Cardiac muscle cell (in vitro differentiated cells and primary cell): Measurements from ENCODE around the gene MAP3K4. TPM values are rescaled to one million over a fixed set of nuclear protein-coding genes. Genes with fewer than 3 reads are reported as not detected.
A peak's percentile ranks its signal among the peaks of the same experiment; 100 is the strongest.
"Not testable (repeated sequence)": the region's sequence is repeated elsewhere in the genome, so short reads cannot be mapped to it uniquely, and the experiment has no call there.

Experiments
- DNase-seq, 2 donors: peaks; one replicate each; pipeline versions ENCODE4 v3.0.0 to v3.0.0-alpha.2; 2010 to 2017; ENCODE audit warnings: low read depth in 1 of 2, low spot score in 1 of 2
- H3K27ac ChIP-seq: fragments of 200-600 bp; sonication (generic); 2 replicates; pipeline ENCODE4 v1.5.1; 2016
- H3K27me3 ChIP-seq: fragments of 200-600 bp; sonication (generic); 2 replicates; pipeline ENCODE4 v1.6.0; 2016; ENCODE audit warnings: control low read depth
- H3K36me3 ChIP-seq: fragments of 200-600 bp; sonication (generic); 2 replicates; pipeline ENCODE4 v1.5.1; 2016; ENCODE audit warnings: control low read depth
- H3K4me1 ChIP-seq: fragments of 200-600 bp; sonication (generic); 2 replicates; pipeline ENCODE4 v1.8.1; 2017; ENCODE audit warnings: low read depth, mild to moderate bottlenecking, mixed run types
- H3K4me3 ChIP-seq: fragments of 200-600 bp; sonication (generic); 2 replicates; pipeline ENCODE4 v1.5.1; 2016; ENCODE audit warnings: mild to moderate bottlenecking
- H3K9me3 ChIP-seq: fragments of 200-600 bp; sonication (generic); 2 replicates; pipeline ENCODE4 v1.5.1; 2017; ENCODE audit warnings: low read depth, mild to moderate bottlenecking, control low read depth
- polyA plus RNA-seq: library from polyadenylated mRNA; unstranded; fragments of >200 nt; fragmentation: Nextera tagmentation; extraction: Ambion mirVana; gene quantifications from 2 replicates; pipeline ENCODE4 v1.2.1, GENCODE V29; 2016
- total RNA-seq: library from RNA; depleted of rRNA; stranded (reverse); fragments of >200 nt; gene quantifications from 2 replicates; pipeline ENCODE4 v1.2.3, GENCODE V29; 2016
- TF ChIP-seq, protein P1 (sequence below): IDR thresholded peaks from 2 replicates; pipeline ENCODE4 v1.5.1; 2012; ENCODE audit warnings: low read depth, mild to moderate bottlenecking, low read length

MAP3K4 gene
- total and polyA plus RNA-seq, 2 experiments from 2014 or later: 14.5 to 36.4 TPM

DNA sequence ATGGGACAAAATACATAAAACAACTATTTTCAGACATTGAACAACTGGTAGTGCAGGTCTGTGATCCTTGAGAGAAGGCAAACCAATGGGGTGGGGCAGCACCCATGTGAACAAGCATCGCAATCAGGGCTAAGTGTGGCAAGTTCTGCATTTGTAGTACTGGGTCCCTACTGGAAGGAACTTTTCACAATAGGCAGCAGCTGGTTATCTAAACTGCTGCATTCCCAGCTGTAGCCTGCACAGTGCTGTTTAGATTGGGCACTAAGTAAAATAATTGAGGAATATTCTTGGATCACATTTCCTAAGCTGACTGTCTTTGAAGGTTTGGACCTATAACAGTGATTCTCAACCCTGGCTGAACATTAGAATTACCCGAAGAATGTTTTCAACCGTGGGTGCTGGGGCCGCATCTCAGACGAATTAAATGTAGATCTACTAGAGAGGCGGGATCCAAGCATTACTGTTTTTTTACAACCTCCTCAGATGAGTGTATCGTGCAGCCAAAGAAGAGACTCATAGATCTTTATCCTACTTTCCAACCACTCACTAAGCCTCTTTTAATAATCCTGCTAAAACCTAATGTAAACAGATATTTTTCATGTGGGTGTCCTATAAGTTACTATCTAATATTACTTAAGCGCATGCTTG, 12.4 kb upstream of the MAP3K4 start:
- Histone ChIP-seq H3K4me3 (no peak overlapping the region), H3K4me1 (peaks cover 12% of the 10 kb centered on the region), H3K27ac (no peak overlapping the region), H3K27me3 (no peaks in the 10 kb centered on the region), H3K9me3 (no peaks in the 10 kb centered on the region), H3K36me3 (no peaks in the 10 kb centered on the region)
- TF ChIP-seq, protein P1, sequence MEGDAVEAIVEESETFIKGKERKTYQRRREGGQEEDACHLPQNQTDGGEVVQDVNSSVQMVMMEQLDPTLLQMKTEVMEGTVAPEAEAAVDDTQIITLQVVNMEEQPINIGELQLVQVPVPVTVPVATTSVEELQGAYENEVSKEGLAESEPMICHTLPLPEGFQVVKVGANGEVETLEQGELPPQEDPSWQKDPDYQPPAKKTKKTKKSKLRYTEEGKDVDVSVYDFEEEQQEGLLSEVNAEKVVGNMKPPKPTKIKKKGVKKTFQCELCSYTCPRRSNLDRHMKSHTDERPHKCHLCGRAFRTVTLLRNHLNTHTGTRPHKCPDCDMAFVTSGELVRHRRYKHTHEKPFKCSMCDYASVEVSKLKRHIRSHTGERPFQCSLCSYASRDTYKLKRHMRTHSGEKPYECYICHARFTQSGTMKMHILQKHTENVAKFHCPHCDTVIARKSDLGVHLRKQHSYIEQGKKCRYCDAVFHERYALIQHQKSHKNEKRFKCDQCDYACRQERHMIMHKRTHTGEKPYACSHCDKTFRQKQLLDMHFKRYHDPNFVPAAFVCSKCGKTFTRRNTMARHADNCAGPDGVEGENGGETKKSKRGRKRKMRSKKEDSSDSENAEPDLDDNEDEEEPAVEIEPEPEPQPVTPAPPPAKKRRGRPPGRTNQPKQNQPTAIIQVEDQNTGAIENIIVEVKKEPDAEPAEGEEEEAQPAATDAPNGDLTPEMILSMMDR: no peak
- peak in 1 of 2 donors; percentile 61 for DNase-seq

DNA sequence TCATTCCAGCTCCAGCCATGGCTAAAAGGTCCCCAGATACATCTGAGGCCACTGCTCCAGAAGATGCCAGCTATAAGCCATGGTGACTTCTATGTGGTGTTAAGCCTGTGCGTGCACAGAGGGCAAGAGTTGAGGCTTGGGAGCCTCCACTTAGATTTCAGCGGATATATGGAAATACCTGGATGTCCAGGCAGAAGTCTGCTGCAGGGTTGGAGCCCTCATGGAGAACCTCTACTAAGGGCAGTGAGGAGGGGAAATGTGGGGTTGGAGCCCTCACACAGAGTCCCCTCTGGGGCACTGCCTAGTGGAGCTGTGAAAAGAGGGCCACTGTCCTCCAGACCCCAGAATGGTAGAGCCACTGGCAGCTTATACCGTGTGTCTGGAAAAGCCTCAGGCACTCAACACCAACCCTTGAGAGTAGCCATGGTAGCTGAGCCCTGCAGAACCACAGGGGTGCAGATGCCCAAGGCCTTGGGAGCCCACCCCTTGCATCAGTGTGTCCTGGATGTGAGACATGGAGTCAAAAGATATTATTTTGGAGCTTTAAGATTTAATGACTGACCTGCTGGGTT, 8.1 kb upstream of the MAP3K4 start:
- H3K4me3 ChIP-seq: not testable (repeated sequence)

DNA sequence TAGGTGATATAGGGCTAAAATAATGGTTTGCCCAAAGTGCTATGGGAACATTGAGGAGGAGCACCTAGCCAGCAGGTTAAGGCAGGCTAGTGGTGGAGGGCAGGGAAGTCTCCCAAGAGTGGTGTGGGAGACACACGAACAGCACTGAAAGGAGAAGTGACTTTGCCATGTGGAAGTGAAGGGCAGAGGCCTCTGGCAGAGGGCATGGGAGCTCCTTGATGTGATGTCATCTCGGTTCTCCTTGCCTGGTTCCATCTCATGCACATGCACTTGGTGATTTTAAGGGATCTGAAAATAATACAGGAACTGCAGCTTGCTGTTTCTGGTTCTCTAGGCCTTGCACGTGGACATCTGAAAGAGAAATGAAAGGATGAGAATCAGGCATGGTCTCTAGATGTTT, 4.7 kb upstream of the MAP3K4 start:
- TF ChIP-seq, protein P1: no peak
- no peaks in the 10 kb centered on the region for H3K36me3 ChIP-seq
- no peak for DNase-seq
- no peaks in the 10 kb centered on the region for H3K27me3 ChIP-seq
- H3K9me3 ChIP-seq: no peaks in the 10 kb centered on the region
- H3K27ac ChIP-seq: no peak overlapping the region
- peaks cover 6% of the 10 kb centered on the region for H3K4me1 ChIP-seq
- no peak overlapping the region for H3K4me3 ChIP-seq

More for the DNA sequence above, 8.1 kb upstream of the MAP3K4 start:
- H3K36me3 ChIP-seq, H3K4me1 ChIP-seq, H3K27ac ChIP-seq, H3K27me3 ChIP-seq, H3K9me3 ChIP-seq, DNase-seq: not testable (repeated sequence)

DNA sequence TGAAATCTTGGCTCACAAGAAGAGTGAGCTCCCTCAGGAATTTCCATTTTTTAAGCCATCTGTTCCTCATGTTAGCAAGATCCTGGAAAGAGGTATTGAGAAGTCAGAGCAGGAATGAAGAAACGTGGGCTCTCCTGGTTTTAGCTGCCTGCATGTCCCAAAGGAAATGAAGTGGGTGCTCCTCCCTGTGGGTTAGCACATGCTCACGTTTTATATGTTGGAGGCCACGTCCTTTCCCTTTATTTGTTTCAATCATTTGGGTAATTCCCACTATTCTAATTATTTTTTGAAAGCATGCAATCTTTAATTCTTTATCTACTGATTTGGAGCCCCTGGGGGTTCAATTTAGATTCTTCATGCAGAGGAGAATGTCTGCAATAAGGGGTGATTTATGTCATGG, 4.3 kb upstream of the MAP3K4 start:
- H3K4me1 ChIP-seq: peaks cover 6% of the 10 kb centered on the region
- H3K27ac ChIP-seq: no peak overlapping the region
- H3K27me3 ChIP-seq: no peaks in the 10 kb centered on the region
- H3K9me3 ChIP-seq: no peaks in the 10 kb centered on the region
- no peak for DNase-seq
- no peaks in the 10 kb centered on the region for H3K36me3 ChIP-seq
- H3K4me3 ChIP-seq: no peak overlapping the region
- TF ChIP-seq, protein P1: no peak

DNA sequence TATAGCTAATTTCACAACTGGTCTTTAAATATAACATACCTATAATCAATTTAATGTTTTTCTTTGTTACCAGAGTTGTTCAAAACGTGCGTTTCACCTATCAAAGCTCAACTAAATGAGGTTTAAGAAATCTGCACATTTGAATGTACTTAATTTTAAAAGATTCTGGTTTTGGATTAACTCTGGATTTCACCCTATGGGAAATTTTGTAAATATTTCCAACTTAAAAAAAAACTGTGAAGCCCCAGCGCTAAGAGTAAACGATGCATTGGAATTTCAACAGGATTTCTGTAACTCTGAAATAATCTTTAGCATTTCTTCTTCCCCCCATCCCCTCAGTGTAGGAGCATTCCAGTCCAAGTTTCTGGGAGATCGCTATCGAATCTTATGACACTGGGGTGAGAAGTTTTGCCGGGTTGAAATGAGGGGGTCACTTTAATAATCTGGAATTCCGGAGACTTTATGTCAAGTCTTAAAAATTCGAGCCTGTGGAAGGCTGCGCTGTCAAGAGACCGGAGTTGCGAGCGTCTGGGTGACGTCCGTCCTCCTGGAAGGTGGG, 643 bp upstream of the MAP3K4 start:
- Histone ChIP-seq H3K4me1 (peaks cover 10% of the 10 kb centered on the region), H3K36me3 (no peaks in the 10 kb centered on the region), H3K27me3 (no peaks in the 10 kb centered on the region), H3K27ac (peak overlapping the region; percentile 91), H3K4me3 (peak overlapping the region; percentile 95), H3K9me3 (no peaks in the 10 kb centered on the region)
- DNase-seq: no peak
- TF ChIP-seq, protein P1: no peak
